HG03060 (cell line): ENCODE data around the gene CLCA2.

Experiments
- ATAC-seq: cut with Tn5 transposase; IDR thresholded peaks from one replicate; pipeline ENCODE4 v1.9.1; 2021; ENCODE audit warnings: low read depth, moderate number of reproducible peaks; ENCODE audit not compliant: unreplicated experiment

Gene CLCA2

GRCh38 chr1:86423473-86423872, 498 bp upstream of the CLCA2 start:
- no peak for ATAC-seq

DNA sequence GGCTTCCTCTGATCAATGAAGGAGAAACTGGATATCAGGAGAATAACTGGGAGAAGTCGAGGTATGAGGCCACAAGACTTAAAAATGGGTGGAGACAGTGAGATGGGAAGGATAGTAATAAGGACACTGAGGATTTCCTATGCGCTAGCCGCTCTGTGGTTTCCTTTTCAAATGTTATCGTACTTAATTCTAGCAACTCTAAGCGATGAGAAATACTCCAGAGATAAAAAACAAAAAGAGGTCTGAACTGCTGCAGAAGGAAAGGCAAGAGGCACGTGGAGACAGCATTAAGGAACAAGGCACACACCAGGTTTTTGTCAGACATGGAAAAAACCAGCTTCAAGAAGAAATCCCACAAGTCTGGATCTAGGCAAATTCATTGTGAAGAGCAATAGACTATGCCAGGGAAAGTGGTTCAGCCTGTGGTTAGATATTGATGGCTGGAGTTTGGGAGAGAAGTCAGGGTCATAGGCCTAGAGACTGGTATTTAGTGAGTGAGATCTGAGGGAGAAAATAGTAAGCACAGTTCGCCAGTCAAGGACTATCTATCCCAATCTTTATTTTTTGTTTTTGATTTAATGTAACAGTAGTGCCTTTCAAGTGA, 5.3 kb downstream of the CLCA2 start:
- ATAC-seq = no peak

- ATAC-seq = no peak
Observed at GRCh38 chr1:86429835-86430234, 5.9 kb downstream of the CLCA2 start.

GRCh38 chr1:86430376-86430775, 6.4 kb downstream of the CLCA2 start:
- ATAC-seq = no peak

GRCh38 chr1:86434059-86434458, 10.1 kb downstream of the CLCA2 start:
- ATAC-seq = no peak

- no peak for ATAC-seq
Observed at GRCh38 chr1:86435327-86435726, 11.4 kb downstream of the CLCA2 start.

- no peak for ATAC-seq
Observed at GRCh38 chr1:86436041-86436440, 12.1 kb downstream of the CLCA2 start.

GRCh38 chr1:86441581-86441980, 17.6 kb downstream of the CLCA2 start:
- no peak for ATAC-seq

DNA sequence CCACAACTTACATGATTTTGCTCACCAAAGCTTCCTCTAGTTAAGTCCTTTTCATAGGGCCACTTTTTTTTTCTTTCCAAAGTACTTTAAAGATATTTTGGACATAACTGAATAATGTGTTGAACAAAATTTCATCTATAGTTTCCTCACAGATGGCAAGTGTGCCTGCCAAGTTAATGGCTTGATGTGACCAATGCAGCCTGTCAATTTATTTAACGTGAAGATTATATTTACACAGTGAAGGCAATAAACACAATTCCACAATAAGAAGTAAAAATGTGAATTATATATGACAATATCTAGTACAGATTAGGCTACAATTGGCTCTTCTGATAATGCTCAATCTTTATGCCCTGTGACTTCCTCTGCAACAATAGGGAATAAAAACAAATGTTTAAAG, 18.0 kb downstream of the CLCA2 start:
- ATAC-seq = no peak

GRCh38 chr1:86445919-86446318, 21.9 kb downstream of the CLCA2 start:
- ATAC-seq = no peak

GRCh38 chr1:86447198-86447790, 23.3 kb downstream of the CLCA2 start:
- ATAC-seq = no peak

DNA sequence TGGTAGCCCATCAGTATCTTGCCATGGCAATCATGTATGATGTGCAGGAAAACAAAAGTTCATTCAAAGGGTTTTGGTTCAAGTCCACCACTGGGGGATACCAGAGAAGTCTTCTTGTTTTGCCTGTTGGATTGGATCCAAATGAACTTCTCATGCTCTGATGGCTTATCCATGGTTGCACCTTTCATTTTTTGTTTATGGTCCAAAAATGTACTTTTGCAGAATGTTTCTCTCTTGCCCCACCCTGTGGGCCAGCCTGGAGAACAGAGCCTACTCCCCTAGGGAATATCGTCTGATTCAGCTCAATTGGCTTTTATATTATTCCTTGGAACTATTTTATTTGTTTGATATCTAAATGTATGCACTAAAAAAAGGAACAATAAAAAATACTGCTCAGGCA, 24.7 kb downstream of the CLCA2 start:
- ATAC-seq = no peak

DNA sequence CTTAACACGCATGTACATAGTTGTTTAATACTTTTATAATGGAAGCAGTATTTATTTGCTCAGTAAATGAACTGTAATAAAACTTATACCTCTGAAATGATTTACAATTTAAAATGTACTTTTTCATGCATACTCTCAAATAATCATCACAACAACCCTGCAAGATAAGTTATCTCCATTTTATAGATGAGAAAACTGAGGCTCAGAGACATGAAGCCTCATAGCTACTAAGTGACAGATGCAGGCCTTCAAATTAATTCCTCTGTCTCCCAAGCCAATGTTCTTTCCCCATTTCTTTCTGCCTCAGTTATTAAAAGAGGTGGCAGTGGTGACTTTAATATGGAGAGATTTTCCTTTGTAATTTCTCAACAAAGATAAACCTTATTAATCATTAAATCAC, 25.1 kb downstream of the CLCA2 start:
- ATAC-seq = no peak

GRCh38 chr1:86450847-86451246, 26.9 kb downstream of the CLCA2 start:
- ATAC-seq = no peak

GRCh38 chr1:86453664-86454063, 29.7 kb downstream of the CLCA2 start:
- no peak for ATAC-seq

GRCh38 chr1:86455073-86455472, 31.1 kb downstream of the CLCA2 start:
- ATAC-seq = no peak

GRCh38 chr1:86460998-86461397, 37.0 kb downstream of the CLCA2 start:
- ATAC-seq = no peak

DNA sequence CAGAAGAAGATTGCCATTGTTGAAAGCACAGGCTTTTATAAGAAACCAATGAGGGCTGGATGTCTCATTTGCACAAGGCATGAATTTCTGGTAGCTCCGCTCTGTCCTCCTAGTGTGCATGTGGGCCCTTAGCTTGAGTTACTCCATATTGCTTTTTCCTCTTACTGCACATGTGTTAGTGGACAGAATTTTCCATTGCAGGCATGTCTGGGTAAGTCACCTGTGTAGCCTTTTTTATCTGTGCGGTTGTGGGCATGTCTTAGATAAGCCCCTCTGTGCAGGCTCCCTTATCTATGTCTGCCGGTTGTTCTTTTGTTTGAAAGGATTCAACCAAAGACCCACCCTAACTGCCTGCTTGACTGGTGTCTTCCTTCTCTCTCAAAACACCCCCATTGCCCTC, 37.5 kb downstream of the CLCA2 start:
- ATAC-seq = no peak

- ATAC-seq = no peak
Observed at GRCh38 chr1:86464819-86465218, 40.8 kb downstream of the CLCA2 start.

- ATAC-seq = no peak
Observed at GRCh38 chr1:86466109-86466844, 42.3 kb downstream of the CLCA2 start.

GRCh38 chr1:86466986-86467385, 43.0 kb downstream of the CLCA2 start:
- no peak for ATAC-seq

GRCh38 chr1:86468501-86468977, 44.6 kb downstream of the CLCA2 start, which contains the start of gene CLCA1:
CLCA1 (plus strand) TSS chr1:86468927; CDS start chr1:86468972, 45 bp downstream.
- ATAC-seq = no peak
